GM12878 (cell line): ENCODE results near the gene LRRC8B. TPM values are rescaled to one million over a fixed set of nuclear protein-coding genes. Genes with fewer than 3 reads are reported as not detected.
A peak's percentile ranks its signal among the peaks of the same experiment; 100 is the strongest.
"Not testable (repeated sequence)": the region's sequence is repeated elsewhere in the genome, so short reads cannot be mapped to it uniquely, and the experiment has no call there.

ENCODE experiments used
- ATAC-seq: fragments of 200-7000 bp; cut with Tn5 transposase; 3 replicates; pipeline ENCODE4 v1.9.1; 2020; ENCODE audit warnings: mild to moderate bottlenecking, moderate library complexity
- BruUV-seq: library from RNA; stranded (reverse); fragments of 400-500 nt; replicated peaks from 2 replicates; lab custom pipeline; 2021; lab: Mats Ljungman, UMichigan
- CTCF ChIA-PET: fragments of 300-600 bp; sonication (Branson Sonifier 250); formaldehyde crosslinking; extraction: SDS; loops from one replicate; lab custom pipeline; 2021; ENCODE audit warnings: inconsistent platforms; lab: Yijun Ruan, JAX
- POLR2A ChIA-PET: fragments of 350-600 bp; formaldehyde crosslinking; extraction: SDS; loops from one replicate; lab custom pipeline; 2021; ENCODE audit warnings: inconsistent platforms; lab: Charles Lee
- RAD21 ChIA-PET: fragments of 300-600 bp; sonication (Branson Sonifier 250); formaldehyde crosslinking; loops from one replicate; lab custom pipeline; 2023; ENCODE audit warnings: antibody characterized with exemption; ENCODE audit not compliant: unreplicated experiment; lab: Charles Lee
- SMC1A ChIA-PET: fragments of 300-600 bp; sonication (Branson Sonifier 250); formaldehyde crosslinking; loops from one replicate; lab custom pipeline; 2023; ENCODE audit not compliant: unreplicated experiment, uncharacterized antibody; lab: Charles Lee
- DNase-seq: peaks from one replicate; pipeline ENCODE4 v3.0.0-alpha.2; 2011; ENCODE audit warnings: low read depth, low spot score
- FAIRE-seq: peaks from 3 replicates; lab custom pipeline; 2011; peaks lifted over from hg19 to GRCh38; lab: Jason Lieb, UNC
- H2AFZ ChIP-seq: 2 replicates; pipeline ENCODE4 v1.6.0; 2011; ENCODE audit warnings: low read depth, low read length, control low read depth; ENCODE audit not compliant: control insufficient read depth
- H3K27ac ChIP-seq: 2 replicates; pipeline ENCODE4 v1.5.1; 2011; ENCODE audit warnings: control low read depth; ENCODE audit not compliant: control insufficient read depth, insufficient read depth
- H3K27me3 ChIP-seq, 2 experiments: replicated peaks in 1 of 2; 2 replicates each; pipeline versions ENCODE4 v1.6.0 to v1.6.1; 2011; ENCODE audit warnings: low read length in 1 of 2; ENCODE audit not compliant: control insufficient read depth in 2 of 2, insufficient read depth in 2 of 2
- H3K36me3 ChIP-seq, 2 experiments: 2 replicates each; pipeline ENCODE4 v1.5.1; 2011; ENCODE audit warnings: low read length in 1 of 2; ENCODE audit not compliant: control insufficient read depth in 2 of 2, insufficient read depth in 2 of 2
- H3K4me1 ChIP-seq: 2 replicates; pipeline ENCODE4 v1.6.1; 2011; ENCODE audit warnings: mild to moderate bottlenecking, low read length, moderate library complexity, mixed read lengths; ENCODE audit not compliant: control insufficient read depth, insufficient read depth
- H3K4me2 ChIP-seq: 2 replicates; pipeline ENCODE4 v1.6.0; 2011; ENCODE audit warnings: control low read depth; ENCODE audit not compliant: control insufficient read depth, insufficient read depth
- H3K4me3 ChIP-seq: fragments of 200-600 bp; sonication (generic); 2 replicates; pipeline ENCODE4 v1.5.1; 2016
- H3K79me2 ChIP-seq: 2 replicates; pipeline ENCODE4 v1.6.0; 2011; ENCODE audit warnings: low read length; ENCODE audit not compliant: control insufficient read depth, insufficient read depth
- H3K9ac ChIP-seq: 2 replicates; pipeline ENCODE4 v1.8.0; 2011; ENCODE audit warnings: low read length, control low read depth, mixed read lengths; ENCODE audit not compliant: control insufficient read depth, insufficient read depth
- H3K9me3 ChIP-seq: replicated peaks from 3 replicates; pipeline ENCODE4 v1.5.1; 2011; ENCODE audit warnings: mild to moderate bottlenecking, low read length; ENCODE audit not compliant: control insufficient read depth, insufficient read depth
- H4K20me1 ChIP-seq: 2 replicates; pipeline ENCODE4 v1.6.0; 2011; ENCODE audit not compliant: control insufficient read depth, insufficient read depth
- NBN ChIP-seq: fragments of 450-650 bp; IDR thresholded peaks from 2 replicates; pipeline ENCODE4 v1.6.1; 2016
- PML ChIP-seq: IDR thresholded peaks from 2 replicates; pipeline ENCODE4 v1.6.1; 2012; ENCODE audit warnings: low read length, inconsistent platforms
- RAD21 ChIP-seq: IDR thresholded peaks from 2 replicates; pipeline ENCODE4 v1.6.1; 2011; ENCODE audit warnings: mild to moderate bottlenecking, low read depth, low read length, moderate library complexity; ENCODE audit not compliant: insufficient read depth
- ZNF274 ChIP-seq: IDR thresholded peaks from one replicate; pipeline ENCODE4 v1.8.0; 2011; ENCODE audit not compliant: insufficient read length, insufficient read depth
- WGBS: methylation state at CpG from one replicate; pipeline ENCODE4 v1.1.6; 2016; ENCODE audit warnings: low lambda C conversion rate; ENCODE audit not compliant: insufficient replicate concordance, insufficient coverage; ENCODE audit errors: missing lambda C conversion rate; 5-methylcytosine and 5-hydroxymethylcytosine counted together
- in situ Hi-C: fragments of 300-500 bp; cut with MboI; formaldehyde crosslinking; loops from 9 replicates; pipeline ENCODE4 v1.14.3; 2018; ENCODE audit warnings: mixed read lengths
- intact Hi-C: fragments of 100-400 bp; cut with micrococcal nuclease; formaldehyde crosslinking; loops from one replicate; pipeline ENCODE4 v1.14.2; 2022; ENCODE audit not compliant: unreplicated experiment
- polyA plus RNA-seq, 11 experiments: library from polyadenylated mRNA; depleted of rRNA in 4 of 11; unstranded in 6 of 11; stranded (reverse) in 5 of 11; fragments of >200 nt; fragmentation: Nextera tagmentation in 4 of 11; fragmentation: Illumina TruSeq in 1 of 11; extraction: Ambion mirVana in 4 of 11; extraction: Trizol in 1 of 11; gene quantifications; 1 replicate in 1 of 11; 2 replicates in 10 of 11; pipeline versions ENCODE4 v1.2.1 to v1.2.3, GENCODE V29; 2011 to 2016; ENCODE audit warnings: inconsistent platforms in 2 of 11, missing spikeins in 2 of 11, low read depth in 1 of 11
- total RNA-seq, 4 experiments: library from RNA; depleted of rRNA in 3 of 4; stranded (reverse); fragments of >200 nt in 3 of 4; fragmentation: Illumina TruSeq in 1 of 4; extraction: Trizol in 1 of 4; gene quantifications; 2 replicates each; pipeline versions ENCODE4 v1.2.1 to v1.2.3, GENCODE V29; 2013 to 2021
- TF ChIP-seq, protein P1 (sequence below): fragments of 450-650 bp; IDR thresholded peaks from 2 replicates; pipeline ENCODE4 v1.6.1; 2017; ENCODE audit warnings: mild to moderate bottlenecking, moderate library complexity

LRRC8B gene
- total and polyA plus RNA-seq, 10 of the 15 experiments (the other 5 are each of a cell fraction or from before 2014, with no cell fraction given) = 1.3 to 9.2 (median 5.4) TPM

DNA sequence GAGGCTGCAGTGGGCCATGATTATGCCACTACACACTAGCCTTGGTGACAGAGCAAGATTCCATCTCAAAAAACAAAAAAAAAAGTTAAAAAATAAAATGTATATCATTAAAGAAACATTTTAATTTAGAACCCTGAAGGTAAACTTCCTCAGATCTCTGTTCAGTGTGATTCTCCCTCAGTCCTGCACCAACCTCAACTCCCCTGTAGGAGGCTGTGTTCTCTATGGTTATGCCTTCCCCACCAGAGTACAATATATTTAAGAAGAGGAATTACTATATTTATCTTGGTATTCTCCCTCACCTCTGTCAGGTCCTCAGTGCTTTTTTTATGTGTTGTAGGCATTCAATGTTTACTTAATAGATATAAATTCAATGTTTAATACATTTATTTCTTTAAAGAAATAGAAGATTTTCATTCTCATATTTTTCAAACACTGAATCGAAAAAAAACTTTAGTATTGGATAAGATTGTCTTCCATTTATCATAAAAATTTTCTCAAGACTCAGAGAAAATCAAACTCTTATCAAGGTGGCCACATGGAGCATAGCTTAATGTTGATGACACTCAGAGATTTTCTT is 4.8 kb upstream of the LRRC8B start (continued):
- TF ChIP-seq, protein P1, sequence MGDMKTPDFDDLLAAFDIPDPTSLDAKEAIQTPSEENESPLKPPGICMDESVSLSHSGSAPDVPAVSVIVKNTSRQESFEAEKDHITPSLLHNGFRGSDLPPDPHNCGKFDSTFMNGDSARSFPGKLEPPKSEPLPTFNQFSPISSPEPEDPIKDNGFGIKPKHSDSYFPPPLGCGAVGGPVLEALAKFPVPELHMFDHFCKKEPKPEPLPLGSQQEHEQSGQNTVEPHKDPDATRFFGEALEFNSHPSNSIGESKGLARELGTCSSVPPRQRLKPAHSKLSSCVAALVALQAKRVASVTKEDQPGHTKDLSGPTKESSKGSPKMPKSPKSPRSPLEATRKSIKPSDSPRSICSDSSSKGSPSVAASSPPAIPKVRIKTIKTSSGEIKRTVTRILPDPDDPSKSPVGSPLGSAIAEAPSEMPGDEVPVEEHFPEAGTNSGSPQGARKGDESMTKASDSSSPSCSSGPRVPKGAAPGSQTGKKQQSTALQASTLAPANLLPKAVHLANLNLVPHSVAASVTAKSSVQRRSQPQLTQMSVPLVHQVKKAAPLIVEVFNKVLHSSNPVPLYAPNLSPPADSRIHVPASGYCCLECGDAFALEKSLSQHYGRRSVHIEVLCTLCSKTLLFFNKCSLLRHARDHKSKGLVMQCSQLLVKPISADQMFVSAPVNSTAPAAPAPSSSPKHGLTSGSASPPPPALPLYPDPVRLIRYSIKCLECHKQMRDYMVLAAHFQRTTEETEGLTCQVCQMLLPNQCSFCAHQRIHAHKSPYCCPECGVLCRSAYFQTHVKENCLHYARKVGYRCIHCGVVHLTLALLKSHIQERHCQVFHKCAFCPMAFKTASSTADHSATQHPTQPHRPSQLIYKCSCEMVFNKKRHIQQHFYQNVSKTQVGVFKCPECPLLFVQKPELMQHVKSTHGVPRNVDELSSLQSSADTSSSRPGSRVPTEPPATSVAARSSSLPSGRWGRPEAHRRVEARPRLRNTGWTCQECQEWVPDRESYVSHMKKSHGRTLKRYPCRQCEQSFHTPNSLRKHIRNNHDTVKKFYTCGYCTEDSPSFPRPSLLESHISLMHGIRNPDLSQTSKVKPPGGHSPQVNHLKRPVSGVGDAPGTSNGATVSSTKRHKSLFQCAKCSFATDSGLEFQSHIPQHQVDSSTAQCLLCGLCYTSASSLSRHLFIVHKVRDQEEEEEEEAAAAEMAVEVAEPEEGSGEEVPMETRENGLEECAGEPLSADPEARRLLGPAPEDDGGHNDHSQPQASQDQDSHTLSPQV = no peak
- TF ChIP-seq NBN = no peak
- peak; percentile 90 for TF ChIP-seq RAD21
- no peak for TF ChIP-seq PML
- TF ChIP-seq ZNF274 = no peak

DNA sequence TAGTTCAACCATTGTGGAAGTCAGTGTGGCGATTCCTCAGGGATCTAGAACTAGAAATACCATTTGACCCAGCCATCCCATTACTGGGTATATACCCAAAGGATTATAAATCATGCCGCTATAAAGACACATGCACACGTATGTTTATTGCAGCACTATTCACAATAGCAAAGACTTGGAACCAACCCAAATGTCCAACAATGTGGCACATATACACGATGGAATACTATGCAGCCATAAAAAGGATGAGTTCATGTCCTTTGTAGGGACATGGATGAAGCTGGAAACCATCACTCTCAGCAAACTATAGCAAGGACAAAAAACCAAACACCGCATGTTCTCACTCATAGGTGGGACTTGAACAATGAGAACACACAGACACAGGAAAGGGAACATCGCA is 2.7 kb upstream of the LRRC8B start:
- POLR2A ChIA-PET, H3K27ac ChIP-seq, H3K9me3 ChIP-seq, H3K9ac ChIP-seq, RAD21 ChIA-PET, FAIRE-seq, H3K4me3 ChIP-seq, DNase-seq, H3K4me1 ChIP-seq, H3K4me2 ChIP-seq, BruUV-seq, H4K20me1 ChIP-seq, H3K36me3 ChIP-seq, ATAC-seq, H2AFZ ChIP-seq, H3K27me3 ChIP-seq: not testable (repeated sequence)
- ChIA-PET SMC1A (interaction anchor here (0.6 to 5.1 kb wide), 3 partner anchors 76 to 239 kb away, joined by 3 to 29 read pairs (median 3); no protein-coding TSS in a partner anchor), CTCF (interaction anchor here (1.0 kb wide), 1 partner anchor 76 kb away, joined by 3 read pairs; no protein-coding TSS in a partner anchor)
- 100% methylated on average over 5 of the region's 6 CpGs for WGBS
- H3K79me2 ChIP-seq = peaks cover 19% of the 10 kb centered on the region
- intact Hi-C loops = loop anchor here (5.0 kb wide), 1 partner anchor 300 kb away; the partner anchor contains the start of gene LRRC8D
- in situ Hi-C loops = loop anchor here (25.0 kb wide), 1 partner anchor 465 kb away; the partner anchor contains the start of gene ZNF326
